ENCODE measurements around the gene CD200R1. TPM values are rescaled to one million over a fixed set of nuclear protein-coding genes. Genes with fewer than 3 reads are reported as not detected.

CD200R1 gene
- total and polyA plus RNA-seq, 9 of the 15 experiments (the other 6 are each of a cell fraction or from before 2014, with no cell fraction given): 0.04 to 0.23 (median 0.09) TPM; not detected in 5

DNA sequence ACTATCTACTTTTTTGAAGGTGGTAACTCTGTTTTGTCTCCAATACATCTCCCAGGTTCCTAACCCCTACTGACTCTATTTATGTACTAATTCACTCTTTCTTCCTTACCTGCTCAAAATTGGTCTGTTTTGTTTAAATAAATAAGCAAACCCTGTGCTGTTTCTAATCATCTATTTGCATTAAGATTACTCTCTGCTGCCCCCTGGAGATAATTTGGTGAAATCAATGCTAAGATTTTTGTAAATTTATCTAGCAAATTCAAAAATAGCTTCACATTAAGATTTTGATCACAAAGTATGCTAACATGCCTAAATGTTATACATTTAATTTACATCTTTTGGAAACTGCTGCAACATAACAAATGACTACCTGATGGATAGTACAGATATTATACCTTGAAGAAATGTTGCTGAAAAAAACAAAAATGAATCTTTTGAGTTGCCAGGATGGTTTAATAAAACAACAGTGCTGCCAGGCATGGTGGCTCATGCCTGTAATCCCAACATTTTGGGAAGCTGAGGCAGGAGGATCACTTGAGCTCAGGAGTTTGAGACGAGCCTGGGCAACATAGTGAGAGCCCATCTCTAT is 4.4 kb upstream of the CD200R1 start:
- intact Hi-C loops (cut with micrococcal nuclease) (loop anchor here (1.0 to 10.0 kb wide), 4 partner anchors 125 to 337 kb away; no protein-coding TSS in a partner anchor), in situ Hi-C loops (cut with MboI) (loop anchor here (5.0 kb wide), 1 partner anchor 247 kb away; no protein-coding TSS in a partner anchor)
- POLR2A ChIA-PET: no interaction called here
- 0% methylated on average over 1 of the region's 1 CpG for WGBS (ENCODE audit: insufficient coverage, low coverage, missing lambda C conversion rate)
- CTCF ChIA-PET (ENCODE audit: low intra/inter-chr PET ratio): interaction anchor here (0.7 to 1.2 kb wide), 4 partner anchors 245 to 397 kb away, joined by 3 to 5 read pairs (median 3); no protein-coding TSS in a partner anchor
- no peaks in the 10 kb centered on the region for H3K79me2 ChIP-seq (ENCODE audit: control insufficient read depth, insufficient read depth, low read length)
- no peak overlapping the region for H3K4me2 ChIP-seq (ENCODE audit: insufficient read depth, low read length)
- TF ChIP-seq ZNF408 (CRISPR knock-in tag; IDR thresholded peaks at IDR 0.05; ENCODE audit: low read depth) (no peak), ASH1L (IDR thresholded peaks at IDR 0.05; ENCODE audit: borderline replicate concordance, low read depth, partially characterized antibody) (no peak), RAD21 (CRISPR knock-in tag; conservative IDR thresholded peaks at IDR 0.05 in 1 of 2, IDR thresholded peaks at IDR 0.05 in 1 of 2) (peak; percentile 60 to 72), SMC3 (conservative IDR thresholded peaks at IDR 0.05; ENCODE audit: insufficient read depth, low read depth, low read length) (0 out of 2 replicates have a peak, but pooled peaks have one; percentile 28)
- TF ChIP-seq, protein P1, sequence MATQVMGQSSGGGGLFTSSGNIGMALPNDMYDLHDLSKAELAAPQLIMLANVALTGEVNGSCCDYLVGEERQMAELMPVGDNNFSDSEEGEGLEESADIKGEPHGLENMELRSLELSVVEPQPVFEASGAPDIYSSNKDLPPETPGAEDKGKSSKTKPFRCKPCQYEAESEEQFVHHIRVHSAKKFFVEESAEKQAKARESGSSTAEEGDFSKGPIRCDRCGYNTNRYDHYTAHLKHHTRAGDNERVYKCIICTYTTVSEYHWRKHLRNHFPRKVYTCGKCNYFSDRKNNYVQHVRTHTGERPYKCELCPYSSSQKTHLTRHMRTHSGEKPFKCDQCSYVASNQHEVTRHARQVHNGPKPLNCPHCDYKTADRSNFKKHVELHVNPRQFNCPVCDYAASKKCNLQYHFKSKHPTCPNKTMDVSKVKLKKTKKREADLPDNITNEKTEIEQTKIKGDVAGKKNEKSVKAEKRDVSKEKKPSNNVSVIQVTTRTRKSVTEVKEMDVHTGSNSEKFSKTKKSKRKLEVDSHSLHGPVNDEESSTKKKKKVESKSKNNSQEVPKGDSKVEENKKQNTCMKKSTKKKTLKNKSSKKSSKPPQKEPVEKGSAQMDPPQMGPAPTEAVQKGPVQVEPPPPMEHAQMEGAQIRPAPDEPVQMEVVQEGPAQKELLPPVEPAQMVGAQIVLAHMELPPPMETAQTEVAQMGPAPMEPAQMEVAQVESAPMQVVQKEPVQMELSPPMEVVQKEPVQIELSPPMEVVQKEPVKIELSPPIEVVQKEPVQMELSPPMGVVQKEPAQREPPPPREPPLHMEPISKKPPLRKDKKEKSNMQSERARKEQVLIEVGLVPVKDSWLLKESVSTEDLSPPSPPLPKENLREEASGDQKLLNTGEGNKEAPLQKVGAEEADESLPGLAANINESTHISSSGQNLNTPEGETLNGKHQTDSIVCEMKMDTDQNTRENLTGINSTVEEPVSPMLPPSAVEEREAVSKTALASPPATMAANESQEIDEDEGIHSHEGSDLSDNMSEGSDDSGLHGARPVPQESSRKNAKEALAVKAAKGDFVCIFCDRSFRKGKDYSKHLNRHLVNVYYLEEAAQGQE (IDR thresholded peaks at IDR 0.05; ENCODE audit: borderline replicate concordance): peak; percentile 68; the same call in 1 of the 2 replicates
- TF ChIP-seq, protein P1 (CRISPR knock-in tag; IDR thresholded peaks at IDR 0.05; ENCODE audit: low read depth): no peak
- TF ChIP-seq, protein P2, sequence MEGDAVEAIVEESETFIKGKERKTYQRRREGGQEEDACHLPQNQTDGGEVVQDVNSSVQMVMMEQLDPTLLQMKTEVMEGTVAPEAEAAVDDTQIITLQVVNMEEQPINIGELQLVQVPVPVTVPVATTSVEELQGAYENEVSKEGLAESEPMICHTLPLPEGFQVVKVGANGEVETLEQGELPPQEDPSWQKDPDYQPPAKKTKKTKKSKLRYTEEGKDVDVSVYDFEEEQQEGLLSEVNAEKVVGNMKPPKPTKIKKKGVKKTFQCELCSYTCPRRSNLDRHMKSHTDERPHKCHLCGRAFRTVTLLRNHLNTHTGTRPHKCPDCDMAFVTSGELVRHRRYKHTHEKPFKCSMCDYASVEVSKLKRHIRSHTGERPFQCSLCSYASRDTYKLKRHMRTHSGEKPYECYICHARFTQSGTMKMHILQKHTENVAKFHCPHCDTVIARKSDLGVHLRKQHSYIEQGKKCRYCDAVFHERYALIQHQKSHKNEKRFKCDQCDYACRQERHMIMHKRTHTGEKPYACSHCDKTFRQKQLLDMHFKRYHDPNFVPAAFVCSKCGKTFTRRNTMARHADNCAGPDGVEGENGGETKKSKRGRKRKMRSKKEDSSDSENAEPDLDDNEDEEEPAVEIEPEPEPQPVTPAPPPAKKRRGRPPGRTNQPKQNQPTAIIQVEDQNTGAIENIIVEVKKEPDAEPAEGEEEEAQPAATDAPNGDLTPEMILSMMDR (IDR thresholded peaks at IDR 0.05 in 2 of 3, conservative IDR thresholded peaks at IDR 0.05 in 1 of 3; ENCODE audit: insufficient read depth in 2 of 3, low read depth in 1 of 3, low read length in 3 of 3): peak in 2 of 3 experiments; percentile 36 to 53; a peak in 3 of 6 replicates
- BruUV-seq (replicated peaks): no TSS peak
- H4K20me1 ChIP-seq (replicated peaks; ENCODE audit: control insufficient read depth, insufficient read depth, low read length): no peaks in the 10 kb centered on the region
- no peaks in the 10 kb centered on the region for H3K36me3 ChIP-seq (ENCODE audit: control insufficient read depth, insufficient read depth, low read length)
- no peak overlapping the region for H3K27ac ChIP-seq (ENCODE audit: extremely low read depth, low read depth, low read length)
- no peaks in the 10 kb centered on the region for H3K9me1 ChIP-seq (ENCODE audit: control insufficient read depth, insufficient read depth, low read length)
- H3K4me1 ChIP-seq (replicated peaks in 1 of 2; ENCODE audit: control insufficient read depth in 2 of 2, insufficient read depth in 2 of 2, low read length in 2 of 2): no peaks in the 10 kb centered on the region
- H3K27me3 ChIP-seq (ENCODE audit: control insufficient read depth in 2 of 2, insufficient read depth in 2 of 2, low read length in 2 of 2): no peaks in the 10 kb centered on the region
- peak; percentile 7 to 31 (median 10) for DNase-seq (ENCODE audit: extremely low read depth in 1 of 4, low spot score in 3 of 4)
- H2AFZ ChIP-seq (ENCODE audit: low read depth, low read length): no peak overlapping the region
- no peaks in the 10 kb centered on the region for H3K9me3 ChIP-seq (replicated peaks; ENCODE audit: control insufficient read depth, insufficient read depth, low read depth, low read length)
- no peak overlapping the region for H3K4me3 ChIP-seq
- no peak overlapping the region for H3K9ac ChIP-seq (ENCODE audit: insufficient read depth in 1 of 2, low read depth in 2 of 2, low read length in 2 of 2)
- FAIRE-seq: no peak
- no peak for ATAC-seq

Data from K562 (cell line).